ENCODE results near the gene RALGDS.

GRCh38 chr9:133128152-133128551 lies 7.1 kb upstream of the RALGDS start:
- TF ChIP-seq YY1 (IDR thresholded peaks at IDR 0.05; ENCODE audit: low read depth) = no peak
- no peak for TF ChIP-seq EP300 (IDR thresholded peaks at IDR 0.05; ENCODE audit: borderline replicate concordance)
- TF ChIP-seq TAF1 (IDR thresholded peaks at IDR 0.05; ENCODE audit: low read depth) = no peak
- no peak for TF ChIP-seq TEAD4 (IDR thresholded peaks at IDR 0.05)
